Right cardiac atrium (tissue), 5 donors: ENCODE measurements around the gene TECPR2. TPM values are rescaled to one million over a fixed set of nuclear protein-coding genes. Genes with fewer than 3 reads are reported as not detected.

ENCODE experiments used
- ATAC-seq, 2 donors: fragments of 200-7000 bp; cut with Tn5 transposase; one replicate each; pipeline versions ENCODE4 v1.8.0 to v1.9.1; 2020; ENCODE audit warnings: moderate library complexity in 2 of 2, mild to moderate bottlenecking in 1 of 2
- DNase-seq, 3 donors: peaks; one replicate each; pipeline ENCODE4 v3.0.0-alpha.2; 2020
- H3K27ac ChIP-seq: one replicate; pipeline ENCODE4 v1.5.1; 2013; ENCODE audit warnings: mild to moderate bottlenecking, low read length, control low read depth, moderate library complexity
- H3K27me3 ChIP-seq: one replicate; pipeline ENCODE4 v1.6.1; 2013; ENCODE audit not compliant: control insufficient read depth, insufficient read depth
- H3K4me1 ChIP-seq: one replicate; pipeline ENCODE4 v1.6.1; 2013; ENCODE audit warnings: low read length; ENCODE audit not compliant: control insufficient read depth, insufficient read depth
- H3K4me3 ChIP-seq: one replicate; pipeline ENCODE4 v1.5.1; 2013; ENCODE audit warnings: low read length, control low read depth
- H3K9me3 ChIP-seq: one replicate; pipeline ENCODE4 v1.6.1; 2013; ENCODE audit warnings: low read length; ENCODE audit not compliant: control insufficient read depth
- WGBS: extraction: QIAGEN DNeasy Blood & Tissue Kit; methylation state at CpG from one replicate; pipeline ENCODE4 v1.1.7; 2013; 5-methylcytosine and 5-hydroxymethylcytosine counted together
- intact Hi-C, 4 donors: fragments of 100-400 bp; cut with DNase I; formaldehyde crosslinking; loops; one replicate each; pipeline versions ENCODE4 v1.11.0 to v1.14.0; 2022 to 2023
- polyA plus RNA-seq: library from polyadenylated mRNA; stranded (reverse); fragments of 200-250 nt; gene quantifications from one replicate; pipeline ENCODE4 v1.2.3, GENCODE V29; 2013
- total RNA-seq, 4 donors: library from RNA; stranded (reverse); fragmentation: NEBNext Ultra II Directional; extraction: Animal tissue kit (Norgen Biotek cat#: 25700); gene quantifications; one replicate each; pipeline ENCODE4 v1.2.1, GENCODE V29; 2021
- donor health status: healthy with polysubstance abuse.
- donor health status: DM: no; HTN: yes; CAD: no.
- donor health status: DM: no; HTN: no; CAD: no.
- donor health status: DM: no; HTN: yes; CAD: no; lungs with severe emphysema.
- donor health status: DM: yes; HTN: yes; CAD: no.

Gene TECPR2
- total and polyA plus RNA-seq, 5 donors = 10.1 to 32.0 (median 23.5) TPM

- ATAC-seq (peak; percentile 38 to 56), DNase-seq (peak in 1 of 3 donors; percentile 68)
- intact Hi-C loops = no loop called here
- WGBS = 68% methylated on average over 17 of the region's 17 CpGs
- no peaks in the 10 kb centered on the region for H3K9me3 ChIP-seq
- H3K4me3 ChIP-seq = no peak overlapping the region
- no peaks in the 10 kb centered on the region for H3K27me3 ChIP-seq
- no peak overlapping the region for H3K27ac ChIP-seq
- H3K4me1 ChIP-seq = no peaks in the 10 kb centered on the region
Observed at GRCh38 chr14:102486513-102487203, 123.9 kb downstream of the TECPR2 start.

- intact Hi-C loops = no loop called here
- H3K9me3 ChIP-seq = no peaks in the 10 kb centered on the region
- no peaks in the 10 kb centered on the region for H3K27me3 ChIP-seq
- ATAC-seq = peak; percentile 53 to 72
- DNase-seq = peak in 1 of 3 donors; percentile 65
- no peak overlapping the region for H3K4me3 ChIP-seq
- no peak overlapping the region for H3K27ac ChIP-seq
- no peaks in the 10 kb centered on the region for H3K4me1 ChIP-seq
- 45% methylated on average over 7 of the region's 7 CpGs for WGBS
Observed at GRCh38 chr14:102487204-102487577, 124.5 kb downstream of the TECPR2 start.

GRCh38 chr14:102490456-102490855 is 127.7 kb downstream of the TECPR2 start:
- no peaks in the 10 kb centered on the region for H3K27me3 ChIP-seq
- H3K9me3 ChIP-seq = no peaks in the 10 kb centered on the region
- H3K4me3 ChIP-seq = no peak overlapping the region
- peak in 1 of 3 donors; percentile 30 for DNase-seq
- WGBS = 89% methylated on average over 18 of the region's 18 CpGs
- no peaks in the 10 kb centered on the region for H3K4me1 ChIP-seq
- intact Hi-C loops = no loop called here
- no peak for ATAC-seq
- no peak overlapping the region for H3K27ac ChIP-seq

GRCh38 chr14:102491366-102491765 is 128.6 kb downstream of the TECPR2 start:
- Histone ChIP-seq H3K4me3 (no peak overlapping the region), H3K4me1 (no peaks in the 10 kb centered on the region), H3K9me3 (no peaks in the 10 kb centered on the region), H3K27me3 (no peaks in the 10 kb centered on the region), H3K27ac (no peak overlapping the region)
- intact Hi-C loops = no loop called here
- ATAC-seq (no peak), DNase-seq (peak in 1 of 3 donors; percentile 20)
- WGBS = 78% methylated on average over 3 of the region's 3 CpGs

- Histone ChIP-seq H3K9me3 (no peaks in the 10 kb centered on the region), H3K27ac (no peak overlapping the region), H3K4me3 (no peak overlapping the region), H3K4me1 (no peaks in the 10 kb centered on the region), H3K27me3 (no peaks in the 10 kb centered on the region)
- intact Hi-C loops = no loop called here
- peak in 1 of 3 donors; percentile 20 for DNase-seq
- 91% methylated on average over 7 of the region's 7 CpGs for WGBS
- no peak for ATAC-seq
Observed at GRCh38 chr14:102491786-102492530, 129.2 kb downstream of the TECPR2 start.

GRCh38 chr14:102492531-102492910 is 129.8 kb downstream of the TECPR2 start:
- H3K27ac ChIP-seq = no peak overlapping the region
- WGBS = 94% methylated on average over 17 of the region's 17 CpGs
- ATAC-seq (no peak), DNase-seq (peak in 1 of 3 donors; percentile 35)
- H3K9me3 ChIP-seq = no peaks in the 10 kb centered on the region
- intact Hi-C loops = no loop called here
- no peaks in the 10 kb centered on the region for H3K27me3 ChIP-seq
- no peaks in the 10 kb centered on the region for H3K4me1 ChIP-seq
- H3K4me3 ChIP-seq = no peak overlapping the region

GRCh38 chr14:102493096-102493495 is 130.4 kb downstream of the TECPR2 start:
- no peaks in the 10 kb centered on the region for H3K27me3 ChIP-seq
- H3K4me3 ChIP-seq = no peak overlapping the region
- DNase-seq = peak in 1 of 3 donors; percentile 25
- no peaks in the 10 kb centered on the region for H3K9me3 ChIP-seq
- no peaks in the 10 kb centered on the region for H3K4me1 ChIP-seq
- WGBS = 91% methylated on average over 15 of the region's 15 CpGs
- H3K27ac ChIP-seq = no peak overlapping the region
- intact Hi-C loops = no loop called here
- ATAC-seq = no peak

- WGBS = 97% methylated on average over 15 of the region's 15 CpGs
- H3K27ac ChIP-seq = no peak overlapping the region
- no peak overlapping the region for H3K4me3 ChIP-seq
- DNase-seq (peak in 1 of 3 donors; percentile 22), ATAC-seq (no peak)
- no peaks in the 10 kb centered on the region for H3K4me1 ChIP-seq
- intact Hi-C loops = no loop called here
- no peaks in the 10 kb centered on the region for H3K9me3 ChIP-seq
- no peaks in the 10 kb centered on the region for H3K27me3 ChIP-seq
Observed at GRCh38 chr14:102493585-102493984, 130.8 kb downstream of the TECPR2 start.

- 95% methylated on average over 26 of the region's 26 CpGs for whole genome bisulfite sequencing
- ATAC-seq = no peak
- Histone ChIP-seq H3K4me1 (peaks cover 3% of the 10 kb centered on the region), H3K27me3 (no peaks in the 10 kb centered on the region), H3K4me3 (no peak overlapping the region), H3K9me3 (no peaks in the 10 kb centered on the region), H3K27ac (no peak overlapping the region)
- peak in 1 of 3 donors; percentile 18 for DNase-seq
- intact Hi-C loops = no loop called here
Observed at GRCh38 chr14:102495491-102496330, 133.0 kb downstream of the TECPR2 start.

- intact Hi-C loops = no loop called here
- H3K4me1 ChIP-seq = peaks cover 3% of the 10 kb centered on the region
- no peak overlapping the region for H3K4me3 ChIP-seq
- no peaks in the 10 kb centered on the region for H3K27me3 ChIP-seq
- H3K9me3 ChIP-seq = no peaks in the 10 kb centered on the region
- 94% methylated on average over 11 of the region's 11 CpGs for WGBS
- DNase-seq (peak in 1 of 3 donors; percentile 37), ATAC-seq (no peak)
- no peak overlapping the region for H3K27ac ChIP-seq
Observed at GRCh38 chr14:102496331-102496691, 133.6 kb downstream of the TECPR2 start.
